ENCODE measurements around the gene DPH7.
"Not testable (repeated sequence)": the region's sequence is repeated elsewhere in the genome, so short reads cannot be mapped to it uniquely, and the experiment has no call there.

DPH7 gene

DNA sequence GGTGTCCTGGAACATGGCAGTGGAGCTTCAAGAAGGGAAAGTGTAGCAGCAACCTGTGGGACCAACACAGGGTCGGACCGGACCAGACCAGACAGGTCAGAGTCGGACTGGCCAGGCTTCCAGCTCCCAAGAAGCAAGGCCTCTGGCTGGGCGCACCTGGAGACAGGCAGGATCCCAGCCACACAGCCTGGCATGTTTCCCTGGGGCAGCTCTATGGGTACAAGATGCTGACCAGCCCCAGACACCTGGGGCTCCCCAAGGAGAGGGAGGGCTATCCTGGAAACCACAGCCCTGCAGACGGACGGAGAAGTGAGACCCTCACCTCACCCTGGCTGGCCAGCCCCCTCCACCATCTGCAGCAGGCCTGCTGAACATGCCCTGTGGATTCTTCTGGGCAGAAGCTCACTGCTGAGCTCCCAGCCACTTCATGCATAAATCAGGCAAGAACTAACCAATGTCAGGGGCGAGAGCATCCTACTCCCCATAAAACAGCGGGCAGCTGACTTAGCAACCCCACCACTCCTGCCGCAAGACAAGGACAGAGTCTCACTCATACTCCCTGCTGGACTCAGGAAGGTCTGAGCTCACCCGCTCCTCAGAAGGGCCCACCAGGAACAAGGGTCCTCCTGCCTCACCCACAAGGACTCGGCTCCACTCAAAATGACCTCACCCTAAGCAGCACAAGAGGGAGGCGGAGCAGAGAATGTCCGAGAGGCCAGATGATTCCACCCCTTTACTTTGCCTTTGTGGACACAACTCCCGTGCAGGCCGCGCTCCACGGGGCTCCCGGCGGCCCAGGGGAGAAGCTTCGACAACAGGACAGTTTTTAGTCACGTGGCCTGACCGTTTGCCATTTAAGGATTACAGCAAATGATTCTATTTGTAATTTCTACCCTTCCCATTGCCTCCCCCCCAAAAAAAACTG is 2.9 kb upstream of the DPH7 start:
- H3K36me3 Mint-ChIP-seq (ENCODE audit: low read depth): peaks cover 60% of the 10 kb centered on the region
- H3K4me1 Mint-ChIP-seq (ENCODE audit: low read depth): peaks cover 21% of the 10 kb centered on the region
- intact Hi-C loops (cut with micrococcal nuclease): loop anchor here (10.0 kb wide), 1 partner anchor 113 kb away; no protein-coding TSS in a partner anchor
- no peak overlapping the region for H3K4me3 Mint-ChIP-seq
- H3K27me3 Mint-ChIP-seq: no peaks in the 10 kb centered on the region
- H3K27ac Mint-ChIP-seq: no peak overlapping the region
- no peaks in the 10 kb centered on the region for H3K9me3 Mint-ChIP-seq

DNA sequence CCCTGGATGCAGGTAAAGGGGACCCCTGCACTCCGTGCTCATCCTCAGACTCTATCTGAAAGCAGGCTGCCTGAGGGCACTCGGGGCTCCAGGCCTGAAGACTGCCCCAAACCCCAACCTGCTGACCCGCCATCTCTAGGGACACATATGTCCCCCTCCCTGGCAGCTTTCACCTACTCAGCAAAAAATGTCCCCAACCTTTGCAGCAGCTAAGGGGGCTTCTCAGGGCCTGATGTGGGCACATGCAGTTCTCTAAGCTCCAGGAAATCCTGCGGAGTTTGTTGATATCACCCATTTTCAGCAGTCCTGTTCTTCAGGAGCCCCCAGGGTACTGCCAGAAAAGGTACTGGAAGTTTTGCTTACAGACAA is 2.2 kb upstream of the DPH7 start:
- H3K27me3 Mint-ChIP-seq: no peaks in the 10 kb centered on the region
- H3K27ac Mint-ChIP-seq: no peak overlapping the region
- intact Hi-C loops (cut with micrococcal nuclease): loop anchor here (10.0 kb wide), 1 partner anchor 114 kb away; no protein-coding TSS in a partner anchor
- H3K4me3 Mint-ChIP-seq: no peak overlapping the region
- H3K4me1 Mint-ChIP-seq (ENCODE audit: low read depth): peaks cover 28% of the 10 kb centered on the region
- H3K9me3 Mint-ChIP-seq: no peaks in the 10 kb centered on the region
- H3K36me3 Mint-ChIP-seq (ENCODE audit: low read depth): peaks cover 60% of the 10 kb centered on the region

- no peak overlapping the region for H3K27ac Mint-ChIP-seq
- no peaks in the 10 kb centered on the region for H3K9me3 Mint-ChIP-seq
- H3K4me3 Mint-ChIP-seq: no peak overlapping the region
- H3K4me1 Mint-ChIP-seq (ENCODE audit: low read depth): peaks cover 33% of the 10 kb centered on the region
- no peaks in the 10 kb centered on the region for H3K27me3 Mint-ChIP-seq
- intact Hi-C loops (cut with micrococcal nuclease): loop anchor here (10.0 kb wide), 1 partner anchor 114 kb away; no protein-coding TSS in a partner anchor
- H3K36me3 Mint-ChIP-seq (ENCODE audit: low read depth): peaks cover 60% of the 10 kb centered on the region
Observed at GRCh38 chr9:137580209-137580953, 1.7 kb upstream of the DPH7 start.

GRCh38 chr9:137579259-137579604 is 507 bp upstream of the DPH7 start:
- intact Hi-C loops (cut with micrococcal nuclease): loop anchor here (2.0 kb wide), 1 partner anchor 40 kb away; the partner anchor contains the start of gene EHMT1
- H3K27me3 Mint-ChIP-seq: no peaks in the 10 kb centered on the region
- H3K36me3 Mint-ChIP-seq (ENCODE audit: low read depth): peaks cover 60% of the 10 kb centered on the region
- peak overlapping the region; percentile 72 for H3K27ac Mint-ChIP-seq
- H3K4me3 Mint-ChIP-seq: peak overlapping the region; percentile 83
- peaks cover 40% of the 10 kb centered on the region for H3K4me1 Mint-ChIP-seq (ENCODE audit: low read depth)
- no peaks in the 10 kb centered on the region for H3K9me3 Mint-ChIP-seq

GRCh38 chr9:137575716-137576411 is 2.9 kb downstream of the DPH7 start:
- Mint-ChIP-seq H3K4me1 (ENCODE audit: low read depth) (peaks cover 40% of the 10 kb centered on the region), H3K36me3 (ENCODE audit: low read depth) (peaks cover 54% of the 10 kb centered on the region), H3K27ac (no peak overlapping the region), H3K9me3 (no peaks in the 10 kb centered on the region), H3K27me3 (no peaks in the 10 kb centered on the region), H3K4me3 (no peak overlapping the region)
- intact Hi-C loops (cut with micrococcal nuclease): no loop called here

- Mint-ChIP-seq H3K4me1 (ENCODE audit: low read depth) (peaks cover 40% of the 10 kb centered on the region), H3K27ac (no peak overlapping the region), H3K4me3 (no peak overlapping the region), H3K27me3 (no peaks in the 10 kb centered on the region), H3K9me3 (no peaks in the 10 kb centered on the region), H3K36me3 (ENCODE audit: low read depth) (peaks cover 59% of the 10 kb centered on the region)
- intact Hi-C loops (cut with micrococcal nuclease): no loop called here
Observed at GRCh38 chr9:137575364-137575715, 3.4 kb downstream of the DPH7 start.

DNA sequence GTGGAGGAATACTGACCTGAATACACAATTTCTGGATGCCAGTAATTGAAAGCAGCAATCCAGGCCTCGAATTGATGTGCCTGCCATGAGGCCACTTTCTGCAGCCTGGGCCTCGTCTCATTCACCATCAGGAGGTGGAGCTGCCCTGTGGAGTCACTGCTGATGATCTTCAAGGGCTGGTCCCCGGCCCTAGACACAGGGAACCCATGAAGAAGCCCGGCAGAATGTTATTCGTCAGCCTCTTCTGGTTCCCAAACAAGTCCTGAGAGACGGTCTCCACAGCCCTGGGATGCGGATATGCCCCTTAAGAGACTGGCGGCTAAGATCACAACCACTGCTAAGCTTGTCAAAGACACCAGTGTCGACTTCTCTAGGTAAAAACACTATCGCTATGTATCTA is 4.5 kb downstream of the DPH7 start:
- H3K9me3 Mint-ChIP-seq: peaks cover 10% of the 10 kb centered on the region
- H3K27ac Mint-ChIP-seq: no peak overlapping the region
- intact Hi-C loops (cut with micrococcal nuclease): no loop called here
- H3K27me3 Mint-ChIP-seq: no peaks in the 10 kb centered on the region
- no peak overlapping the region for H3K4me3 Mint-ChIP-seq
- peaks cover 70% of the 10 kb centered on the region for H3K36me3 Mint-ChIP-seq (ENCODE audit: low read depth)
- H3K4me1 Mint-ChIP-seq (ENCODE audit: low read depth): peaks cover 42% of the 10 kb centered on the region

- H3K27ac Mint-ChIP-seq: no peak overlapping the region
- peaks cover 68% of the 10 kb centered on the region for H3K36me3 Mint-ChIP-seq (ENCODE audit: low read depth)
- intact Hi-C loops (cut with micrococcal nuclease): no loop called here
- H3K4me1 Mint-ChIP-seq (ENCODE audit: low read depth): peaks cover 19% of the 10 kb centered on the region
- peaks cover 21% of the 10 kb centered on the region for H3K9me3 Mint-ChIP-seq
- H3K27me3 Mint-ChIP-seq: no peaks in the 10 kb centered on the region
- no peak overlapping the region for H3K4me3 Mint-ChIP-seq
Observed at GRCh38 chr9:137570566-137570965, 8.2 kb downstream of the DPH7 start.

- Mint-ChIP-seq H3K36me3 (ENCODE audit: low read depth) (peaks cover 65% of the 10 kb centered on the region), H3K27me3 (no peaks in the 10 kb centered on the region), H3K4me3 (no peak overlapping the region), H3K9me3 (peaks cover 24% of the 10 kb centered on the region), H3K27ac (no peak overlapping the region), H3K4me1 (ENCODE audit: low read depth) (peaks cover 12% of the 10 kb centered on the region)
- intact Hi-C loops (cut with micrococcal nuclease): no loop called here
Observed at GRCh38 chr9:137569609-137570203, 9.0 kb downstream of the DPH7 start.

- intact Hi-C loops (cut with micrococcal nuclease); H3K27me3 Mint-ChIP-seq; H3K4me3 Mint-ChIP-seq: not testable (repeated sequence)
- Mint-ChIP-seq H3K36me3 (ENCODE audit: low read depth) (peaks cover 65% of the 10 kb centered on the region), H3K27ac (peak overlapping the region; percentile 28), H3K9me3 (peaks cover 37% of the 10 kb centered on the region), H3K4me1 (ENCODE audit: low read depth) (peaks cover 24% of the 10 kb centered on the region)
Observed at GRCh38 chr9:137568445-137568844, 10.3 kb downstream of the DPH7 start.

- peaks cover 26% of the 10 kb centered on the region for H3K4me1 Mint-ChIP-seq (ENCODE audit: low read depth)
- no peak overlapping the region for H3K4me3 Mint-ChIP-seq
- H3K9me3 Mint-ChIP-seq: peaks cover 35% of the 10 kb centered on the region
- peaks cover 68% of the 10 kb centered on the region for H3K36me3 Mint-ChIP-seq (ENCODE audit: low read depth)
- intact Hi-C loops (cut with micrococcal nuclease): no loop called here
- H3K27me3 Mint-ChIP-seq: peaks cover 1% of the 10 kb centered on the region
- peak overlapping the region; percentile 27 for H3K27ac Mint-ChIP-seq
Observed at GRCh38 chr9:137564817-137565411, 13.8 kb downstream of the DPH7 start.

- Mint-ChIP-seq H3K36me3 (ENCODE audit: low read depth) (peaks cover 68% of the 10 kb centered on the region), H3K4me1 (ENCODE audit: low read depth) (peaks cover 22% of the 10 kb centered on the region), H3K27ac (peak overlapping the region; percentile 27), H3K27me3 (peaks cover 1% of the 10 kb centered on the region), H3K9me3 (peaks cover 28% of the 10 kb centered on the region), H3K4me3 (no peak overlapping the region)
- intact Hi-C loops (cut with micrococcal nuclease): no loop called here
Observed at GRCh38 chr9:137564134-137564533, 14.6 kb downstream of the DPH7 start.

GRCh38 chr9:137558127-137558526 is 20.6 kb downstream of the DPH7 start:
- intact Hi-C loops (cut with micrococcal nuclease): no loop called here
- H3K4me3 Mint-ChIP-seq: no peak overlapping the region

More at GRCh38 chr9:137558127-137558526, 20.6 kb downstream of the DPH7 start:
- Mint-ChIP-seq H3K9me3 (no peaks in the 10 kb centered on the region), H3K36me3 (ENCODE audit: low read depth) (peaks cover 86% of the 10 kb centered on the region), H3K27ac (no peak overlapping the region), H3K4me1 (ENCODE audit: low read depth) (no peaks in the 10 kb centered on the region), H3K27me3 (no peaks in the 10 kb centered on the region)

Measured in dendritic cell treated with granulocyte-macrophage colony-stimulating factor and Interleukin-4, amounts not matched to agents 40 ng/mL and 50 ng/mL, for 4 days (primary cell).